ENCODE results near the gene AMN.

GRCh38 chr14:102970496-102970895 lies 48.0 kb downstream of the AMN start:
- TF ChIP-seq CTCF (conservative IDR thresholded peaks at IDR 0.05) (no peak), ZFX (IDR thresholded peaks at IDR 0.05) (no peak)

Data from C4-2B (cell line).